ENCODE results near the gene FXYD4. TPM values are rescaled to one million over a fixed set of nuclear protein-coding genes. Genes with fewer than 3 reads are reported as not detected.

The FXYD4 gene, protein sequence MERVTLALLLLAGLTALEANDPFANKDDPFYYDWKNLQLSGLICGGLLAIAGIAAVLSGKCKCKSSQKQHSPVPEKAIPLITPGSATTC
- not detected in 2 replicates for total RNA-seq

DNA sequence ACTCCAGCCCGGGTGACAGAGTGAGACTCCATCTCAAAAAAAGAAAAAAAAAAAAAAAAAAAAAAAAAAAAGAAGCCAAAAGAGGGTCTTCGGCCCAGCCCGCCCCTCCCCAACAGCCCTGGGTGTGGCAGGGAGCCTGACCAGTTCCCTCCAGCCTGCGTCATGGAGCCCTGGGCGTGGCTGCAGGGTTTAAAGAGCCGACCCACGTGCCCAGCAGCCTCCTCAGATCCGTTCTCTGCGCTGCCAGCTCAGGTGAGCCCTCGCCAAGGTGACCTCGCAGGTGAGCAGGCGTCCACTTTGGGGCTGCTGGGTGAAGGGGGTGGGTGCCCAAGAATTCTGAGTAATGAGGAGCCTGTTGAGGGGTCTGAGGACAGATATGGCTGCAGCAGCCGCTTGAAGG lies at the start of gene FXYD4:
Gene FXYD4 (plus strand): TSS at position 219 of the 400 bp plus-strand sequence. CDS start 2,111 bp downstream, outside the sequence.
- Mint-ChIP-seq H3K27me3 (no peaks in the 10 kb centered on the region), H3K27ac (no peak within 1 kb of the TSS), H3K36me3 (ENCODE audit: low read depth) (no peaks in the 10 kb centered on the region), H3K4me1 (no peaks in the 10 kb centered on the region), H3K9me3 (no peaks in the 10 kb centered on the region), H3K4me3 (no peak within 1 kb of the TSS)
- DNase-seq (no peak), ATAC-seq (ENCODE audit: low read depth) (no peak)
- TF ChIP-seq, protein P1, sequence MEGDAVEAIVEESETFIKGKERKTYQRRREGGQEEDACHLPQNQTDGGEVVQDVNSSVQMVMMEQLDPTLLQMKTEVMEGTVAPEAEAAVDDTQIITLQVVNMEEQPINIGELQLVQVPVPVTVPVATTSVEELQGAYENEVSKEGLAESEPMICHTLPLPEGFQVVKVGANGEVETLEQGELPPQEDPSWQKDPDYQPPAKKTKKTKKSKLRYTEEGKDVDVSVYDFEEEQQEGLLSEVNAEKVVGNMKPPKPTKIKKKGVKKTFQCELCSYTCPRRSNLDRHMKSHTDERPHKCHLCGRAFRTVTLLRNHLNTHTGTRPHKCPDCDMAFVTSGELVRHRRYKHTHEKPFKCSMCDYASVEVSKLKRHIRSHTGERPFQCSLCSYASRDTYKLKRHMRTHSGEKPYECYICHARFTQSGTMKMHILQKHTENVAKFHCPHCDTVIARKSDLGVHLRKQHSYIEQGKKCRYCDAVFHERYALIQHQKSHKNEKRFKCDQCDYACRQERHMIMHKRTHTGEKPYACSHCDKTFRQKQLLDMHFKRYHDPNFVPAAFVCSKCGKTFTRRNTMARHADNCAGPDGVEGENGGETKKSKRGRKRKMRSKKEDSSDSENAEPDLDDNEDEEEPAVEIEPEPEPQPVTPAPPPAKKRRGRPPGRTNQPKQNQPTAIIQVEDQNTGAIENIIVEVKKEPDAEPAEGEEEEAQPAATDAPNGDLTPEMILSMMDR (IDR thresholded peaks at IDR 0.05), result no peak
- ChIA-PET POLR2A (no interaction called here), CTCF (interaction anchor here (1.2 kb wide), 1 partner anchor 90 kb away, joined by 3 read pairs; no protein-coding TSS in a partner anchor)
- intact Hi-C loops (cut with micrococcal nuclease), result no loop called here

DNA sequence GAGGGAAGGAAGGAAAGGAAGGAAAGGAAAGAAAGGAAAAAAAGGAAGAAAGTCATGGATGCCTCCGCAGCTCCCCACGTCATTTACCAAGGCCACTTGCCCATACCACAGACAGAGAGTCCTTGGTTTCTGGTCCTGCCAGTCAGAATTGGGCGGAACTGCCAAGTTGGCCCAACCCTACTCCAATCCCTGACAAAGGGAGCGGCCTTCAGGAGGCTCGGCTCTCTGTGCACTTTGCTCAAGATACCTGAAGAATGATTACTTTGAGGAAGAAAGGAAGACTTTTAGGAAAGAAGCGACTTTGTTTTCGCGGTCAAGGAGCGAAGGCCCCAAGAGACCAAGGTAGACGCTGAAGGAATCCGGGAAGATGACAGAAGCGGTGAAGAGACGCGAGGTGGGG lies 49.1 kb upstream of the FXYD4 start:
- ATAC-seq (ENCODE audit: low read depth) (no peak), DNase-seq (no peak)
- Mint-ChIP-seq H3K9me3 (no peaks in the 10 kb centered on the region), H3K27me3 (peaks cover 20% of the 10 kb centered on the region), H3K4me1 (peaks cover 11% of the 10 kb centered on the region), H3K27ac (no peak overlapping the region), H3K4me3 (peak overlapping the region; percentile 20), H3K36me3 (ENCODE audit: low read depth) (no peaks in the 10 kb centered on the region)
- CTCF ChIA-PET, result no interaction called here
- TF ChIP-seq, protein P1 (IDR thresholded peaks at IDR 0.05), result no peak
- POLR2A ChIA-PET, result no interaction called here
- intact Hi-C loops (cut with micrococcal nuclease), result no loop called here

DNA sequence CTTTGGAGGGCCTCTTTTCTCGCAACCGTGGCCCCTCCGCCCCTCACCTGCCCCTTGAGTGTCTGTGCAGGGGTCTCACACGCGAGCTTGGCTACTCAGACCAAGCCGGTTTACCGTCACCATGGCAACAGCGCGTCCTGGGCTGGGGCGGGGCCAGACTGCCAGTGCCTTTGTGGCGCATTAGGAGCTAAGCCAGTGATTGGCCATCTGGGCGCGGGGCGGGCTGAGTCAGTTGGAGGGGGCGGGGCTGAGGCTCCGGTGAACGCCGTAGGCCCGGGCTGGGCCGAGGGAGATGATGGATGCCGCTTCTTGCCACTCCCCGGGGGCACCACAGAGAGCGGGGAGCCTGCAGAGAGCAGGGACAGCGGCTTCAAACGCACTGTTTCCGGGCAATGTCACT lies 48.7 kb upstream of the FXYD4 start:
- ChIA-PET CTCF (no interaction called here), POLR2A (no interaction called here)
- Mint-ChIP-seq H3K36me3 (ENCODE audit: low read depth) (no peaks in the 10 kb centered on the region), H3K4me1 (peaks cover 11% of the 10 kb centered on the region), H3K27me3 (peaks cover 24% of the 10 kb centered on the region), H3K4me3 (peak overlapping the region; percentile 20), H3K9me3 (no peaks in the 10 kb centered on the region), H3K27ac (no peak overlapping the region)
- intact Hi-C loops (cut with micrococcal nuclease), result no loop called here
- peak; percentile 40 for DNase-seq
- TF ChIP-seq, protein P1 (IDR thresholded peaks at IDR 0.05), result no peak
- ATAC-seq (ENCODE audit: low read depth), result peak; percentile 98

DNA sequence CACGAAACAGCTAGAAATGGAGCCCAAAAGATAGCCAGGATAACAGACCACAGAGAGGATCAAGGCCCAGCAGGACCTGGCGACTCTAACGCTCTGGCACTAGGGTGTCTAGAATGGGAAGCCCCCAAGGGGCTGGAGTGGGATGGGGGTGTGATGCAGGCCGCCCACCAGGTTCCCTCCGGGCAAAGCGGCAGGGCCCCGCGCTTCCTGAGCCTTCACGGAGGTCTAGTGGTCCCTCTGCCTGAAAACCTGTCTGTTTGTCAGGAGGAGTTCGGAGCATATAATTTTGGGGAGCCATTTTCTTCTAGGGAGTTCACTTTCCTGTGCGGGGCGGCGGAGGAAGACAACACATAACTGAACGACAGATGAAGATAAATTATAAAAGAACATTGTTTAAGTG lies 48.2 kb upstream of the FXYD4 start:
- no peak overlapping the region for H3K27ac Mint-ChIP-seq
- POLR2A ChIA-PET, result no interaction called here
- TF ChIP-seq, protein P1 (IDR thresholded peaks at IDR 0.05), result no peak
- CTCF ChIA-PET, result no interaction called here
- H3K4me1 Mint-ChIP-seq, result peaks cover 11% of the 10 kb centered on the region
- DNase-seq, result no peak
- H3K27me3 Mint-ChIP-seq, result peaks cover 26% of the 10 kb centered on the region
- no peaks in the 10 kb centered on the region for H3K36me3 Mint-ChIP-seq (ENCODE audit: low read depth)
- no peak for ATAC-seq (ENCODE audit: low read depth)
- H3K9me3 Mint-ChIP-seq, result no peaks in the 10 kb centered on the region
- peak overlapping the region; percentile 20 for H3K4me3 Mint-ChIP-seq
- intact Hi-C loops (cut with micrococcal nuclease), result no loop called here

DNA sequence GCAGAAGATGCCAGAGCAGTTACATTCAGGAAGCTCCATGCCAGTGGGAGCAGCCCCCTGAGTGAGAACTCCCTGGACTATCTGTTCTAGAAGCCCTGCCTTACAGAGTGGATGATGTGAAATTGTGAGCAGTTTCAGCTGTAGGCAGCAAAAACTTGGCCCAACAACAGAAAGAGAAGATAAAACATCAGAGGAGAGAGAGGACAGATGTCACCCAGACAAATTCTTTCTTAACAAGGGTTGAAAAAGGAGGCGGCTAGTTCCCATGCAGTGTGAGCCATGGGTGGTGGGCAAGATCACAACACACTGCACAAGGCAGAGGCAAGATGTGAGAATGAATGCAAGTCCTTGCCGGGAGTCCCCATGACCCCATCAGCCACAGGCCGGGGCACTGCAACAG lies 46.6 kb upstream of the FXYD4 start:
- CTCF ChIA-PET, result no interaction called here
- Mint-ChIP-seq H3K4me3 (no peak overlapping the region), H3K4me1 (peaks cover 11% of the 10 kb centered on the region), H3K36me3 (ENCODE audit: low read depth) (no peaks in the 10 kb centered on the region), H3K27ac (no peak overlapping the region), H3K27me3 (peaks cover 24% of the 10 kb centered on the region), H3K9me3 (no peaks in the 10 kb centered on the region)
- intact Hi-C loops (cut with micrococcal nuclease), result no loop called here
- ATAC-seq (ENCODE audit: low read depth) (no peak), DNase-seq (no peak)
- POLR2A ChIA-PET, result no interaction called here
- TF ChIP-seq, protein P1 (IDR thresholded peaks at IDR 0.05), result no peak
